Hematopoietic multipotent progenitor cell treated with erythropoietin and hydrocortisone succinate and interleukin-3 and kit ligand, for 17 days (in vitro differentiated cells): ENCODE results near the gene DND1.
A peak's percentile ranks its signal among the peaks of the same experiment; 100 is the strongest.
"Not testable (repeated sequence)": the region's sequence is repeated elsewhere in the genome, so short reads cannot be mapped to it uniquely, and the experiment has no call there.

Source experiments
- DNase-seq: peaks from one replicate; pipeline ENCODE4 v3.0.0-alpha.2; 2015; ENCODE audit warnings: low spot score

Gene DND1

GRCh38 chr5:140672455-140673186, 755 bp downstream of the DND1 start:
- DNase-seq: no peak

DNA sequence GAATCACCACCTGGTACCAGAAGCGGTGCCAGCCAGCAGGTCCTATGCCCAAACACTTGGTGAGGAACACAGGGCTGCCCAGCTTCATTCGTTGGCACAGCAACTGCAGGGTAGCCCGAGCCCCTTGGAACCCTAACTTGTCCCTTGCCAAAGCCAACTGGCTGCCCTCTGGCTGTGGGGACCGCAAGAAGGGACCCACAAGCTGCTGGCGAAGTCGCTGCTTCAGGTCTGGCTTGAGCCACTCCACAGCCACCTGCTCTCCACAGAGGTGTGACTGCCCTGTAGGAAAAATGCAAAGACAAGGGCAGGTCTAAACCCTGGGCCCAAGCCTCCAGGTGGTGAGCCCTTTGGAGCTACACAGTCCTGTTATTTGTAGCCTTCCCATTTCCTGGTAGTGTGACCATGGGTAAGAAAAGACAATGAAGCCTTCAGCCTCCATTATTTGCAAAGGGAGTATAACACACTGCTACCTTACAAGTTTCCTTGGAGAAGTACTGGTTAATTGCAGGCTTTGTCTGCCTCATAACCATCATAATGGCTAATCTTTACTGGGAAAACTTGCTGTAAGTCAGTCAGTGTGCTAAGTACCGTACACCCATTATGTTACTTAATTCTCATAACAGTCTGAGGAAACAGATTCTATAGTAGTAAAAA, 1.8 kb downstream of the DND1 start:
- no peak for DNase-seq

DNA sequence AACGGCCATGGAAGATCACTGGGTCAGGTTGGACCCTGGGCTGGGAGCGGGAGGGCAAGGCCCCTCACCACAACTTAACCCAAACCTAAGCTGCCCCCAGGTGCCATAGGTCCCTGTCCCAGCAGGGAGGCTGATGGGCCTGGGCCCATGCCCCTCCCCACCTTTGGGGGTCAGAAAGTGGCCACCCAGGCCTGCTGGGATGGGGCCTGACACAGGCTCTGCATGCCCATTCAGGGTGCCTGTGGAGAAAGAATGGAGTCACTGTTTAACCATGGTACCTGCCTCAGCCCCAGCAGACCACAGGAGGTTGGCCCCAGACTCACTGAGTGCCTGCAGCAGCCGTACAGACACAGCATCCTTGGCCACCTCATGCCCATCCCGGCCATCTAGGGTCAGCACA, 2.3 kb downstream of the DND1 start:
- DNase-seq: not testable (repeated sequence)

DNA sequence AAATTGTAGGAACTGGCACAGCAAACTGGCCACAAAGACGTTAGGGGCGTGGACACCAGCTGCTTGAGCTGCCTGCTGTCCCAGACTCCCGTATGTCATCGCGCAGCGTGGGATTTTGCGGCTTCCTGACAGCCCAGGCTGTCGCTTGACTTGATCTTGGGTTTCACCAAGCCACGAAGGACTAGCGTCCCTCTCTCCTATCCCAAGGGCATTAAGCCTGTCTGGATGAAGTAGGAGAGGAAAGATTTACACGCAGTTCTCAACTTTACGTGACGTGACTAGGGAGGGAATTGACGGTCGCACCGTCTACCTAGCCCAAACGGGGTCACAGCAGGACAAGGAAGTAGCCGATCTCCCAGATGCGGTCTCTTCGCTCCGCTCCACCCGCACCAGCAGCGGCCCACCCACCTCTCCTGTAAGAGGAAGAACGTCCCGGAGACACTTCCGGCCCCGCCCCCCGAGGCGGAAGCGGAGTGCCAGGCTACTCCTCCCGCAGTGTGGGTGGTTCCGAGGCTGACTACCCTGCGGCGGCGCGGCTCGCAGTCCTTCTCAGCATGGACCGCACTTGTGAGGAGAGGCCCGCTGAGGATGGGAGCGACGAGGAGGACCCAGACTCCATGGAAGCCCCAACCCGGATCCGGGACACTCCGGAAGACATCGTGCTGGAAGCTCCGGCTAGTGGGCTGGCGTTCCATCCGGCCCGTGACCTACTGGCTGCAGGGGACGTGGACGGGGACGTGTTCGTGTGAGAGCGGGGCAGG, 8.8 kb downstream of the DND1 start, which contains the start of gene WDR55:
Gene WDR55, plus strand, starts transcription at position 546 of the 761 bp plus-strand sequence. Its CDS starts 9 bp downstream, at position 555.
- DNase-seq: peak; percentile 94

DNA sequence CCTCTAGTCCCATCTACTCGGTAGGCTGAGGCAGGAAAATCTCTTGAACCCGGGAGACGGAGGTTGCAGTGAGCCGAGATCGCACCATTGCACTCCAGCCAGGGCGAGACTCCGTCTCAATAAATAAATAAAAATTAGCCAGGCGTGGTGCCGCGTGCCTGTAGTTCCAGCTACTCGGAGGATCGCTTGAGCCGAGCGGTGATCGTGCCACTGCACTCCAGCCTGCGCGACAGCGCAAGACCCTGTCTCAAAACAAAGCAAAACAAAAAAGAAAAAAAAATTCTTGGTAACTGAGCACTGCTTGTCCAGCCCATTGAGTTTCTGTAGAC, 9.4 kb downstream of the DND1 start:
- no peak for DNase-seq

- not testable (repeated sequence) for DNase-seq
Observed at GRCh38 chr5:140660371-140660770, 13.0 kb downstream of the DND1 start.

- no peak for DNase-seq
Observed at GRCh38 chr5:140658870-140659269, 14.5 kb downstream of the DND1 start.

DNA sequence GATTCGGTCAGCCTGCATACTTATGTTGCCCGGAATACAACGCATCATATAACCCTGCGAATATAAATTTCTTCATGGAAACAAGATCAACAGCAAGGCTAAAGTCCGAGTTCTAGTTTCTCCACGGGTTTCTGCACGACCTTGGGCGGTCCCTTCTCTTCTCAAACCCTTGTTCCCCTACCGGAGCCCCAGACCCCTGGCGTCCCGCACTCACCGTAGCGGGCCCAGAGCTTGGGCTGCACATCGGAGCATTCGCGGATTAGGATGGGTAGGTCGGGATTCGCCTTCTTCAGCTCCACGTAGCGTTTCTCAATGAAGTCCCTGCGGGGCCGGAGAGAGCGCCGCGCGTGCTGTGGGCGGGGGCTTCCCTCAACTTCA, 26.3 kb downstream of the DND1 start:
- no peak for DNase-seq

- DNase-seq: no peak
Observed at GRCh38 chr5:140642718-140643117, 30.7 kb downstream of the DND1 start.

GRCh38 chr5:140641716-140642115, 31.7 kb downstream of the DND1 start:
- no peak for DNase-seq

GRCh38 chr5:140639148-140639981, 34.0 kb downstream of the DND1 start, which contains the start of gene TMCO6:
Gene TMCO6 (plus strand): TSS chr5:140639451. CDS start chr5:140639528, 77 bp downstream.
- DNase-seq: peak; percentile 97

GRCh38 chr5:140638898-140639147, 34.6 kb downstream of the DND1 start:
- DNase-seq: not testable (repeated sequence)

DNA sequence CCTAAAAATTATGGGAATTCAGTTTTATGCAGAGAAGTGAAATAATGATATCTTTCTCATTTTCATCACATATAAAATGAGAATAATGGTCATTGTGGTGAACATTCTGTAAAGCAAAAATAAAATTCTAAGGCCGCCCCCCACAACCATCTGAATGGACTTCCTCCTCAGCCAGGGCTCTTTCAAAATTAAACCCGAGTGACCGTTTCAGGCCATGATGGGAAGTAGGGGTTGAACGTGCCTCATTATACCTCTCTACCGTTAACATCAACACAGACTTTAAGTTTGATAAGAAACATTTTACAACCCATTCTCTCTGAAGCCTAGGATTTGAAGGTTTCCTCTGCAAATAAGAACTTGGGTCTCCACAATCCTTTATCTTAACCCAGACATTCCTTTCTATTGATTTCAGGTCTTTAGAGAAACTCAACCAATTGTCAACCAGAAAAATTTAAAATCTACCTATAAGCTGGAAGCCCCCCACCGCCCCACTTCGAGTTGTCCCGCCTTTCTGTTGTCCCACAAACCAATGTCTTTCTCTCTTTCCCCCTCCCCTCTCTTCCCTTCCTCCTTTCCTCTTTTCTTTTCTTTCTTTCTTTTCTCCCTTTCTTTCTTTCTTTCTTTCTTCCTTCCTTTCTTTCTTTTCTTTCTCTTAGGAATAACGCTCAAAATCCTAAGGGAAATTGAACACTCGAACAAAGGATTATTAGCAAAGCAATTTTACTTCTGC, 35.8 kb downstream of the DND1 start:
- DNase-seq: no peak

DNA sequence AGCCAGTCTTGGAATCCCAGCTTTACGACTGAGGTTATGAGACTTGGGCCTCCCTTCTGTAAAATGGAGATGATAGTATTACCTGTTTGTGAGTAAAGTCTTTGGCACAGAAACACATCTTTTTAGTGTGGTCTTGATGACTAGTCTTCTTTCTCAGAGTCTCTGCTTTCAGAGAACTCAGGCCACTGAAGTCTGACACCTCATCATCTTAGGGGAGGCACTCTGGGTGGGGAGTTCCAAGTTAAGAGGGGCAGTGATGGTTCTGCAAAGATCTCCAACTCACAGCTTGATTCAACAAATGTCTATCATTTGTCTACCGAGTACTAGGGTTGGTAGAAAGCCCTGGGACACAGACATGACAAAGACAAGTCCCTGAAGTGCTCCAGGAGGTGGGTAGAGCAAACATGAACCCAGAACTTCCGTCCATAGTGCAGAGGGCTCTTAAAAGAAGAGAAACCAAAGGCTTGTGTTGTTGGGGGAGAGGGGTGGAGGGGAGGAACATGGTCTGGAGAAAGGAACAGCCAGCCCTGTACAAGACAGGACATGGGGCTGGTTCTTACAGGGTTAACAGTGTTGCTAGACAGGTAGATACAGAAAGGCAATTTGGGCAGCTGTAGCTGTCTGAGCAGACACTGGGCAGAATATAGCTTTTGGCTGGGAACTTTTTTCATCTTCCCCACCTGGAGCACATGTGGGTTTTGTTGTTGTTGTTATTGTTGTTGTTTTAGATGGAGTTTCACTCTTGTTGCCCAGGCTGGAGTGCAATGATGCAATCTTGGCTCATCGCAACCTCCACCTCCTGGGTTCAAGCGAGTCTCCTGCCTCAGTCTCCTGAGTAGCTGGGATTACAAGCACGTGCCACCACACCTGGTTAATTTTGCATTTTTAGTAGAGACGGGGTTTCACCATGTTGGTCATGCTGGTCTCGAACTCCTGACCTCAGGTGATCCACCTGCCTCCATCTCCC, 37.8 kb downstream of the DND1 start:
- no peak for DNase-seq

DNA sequence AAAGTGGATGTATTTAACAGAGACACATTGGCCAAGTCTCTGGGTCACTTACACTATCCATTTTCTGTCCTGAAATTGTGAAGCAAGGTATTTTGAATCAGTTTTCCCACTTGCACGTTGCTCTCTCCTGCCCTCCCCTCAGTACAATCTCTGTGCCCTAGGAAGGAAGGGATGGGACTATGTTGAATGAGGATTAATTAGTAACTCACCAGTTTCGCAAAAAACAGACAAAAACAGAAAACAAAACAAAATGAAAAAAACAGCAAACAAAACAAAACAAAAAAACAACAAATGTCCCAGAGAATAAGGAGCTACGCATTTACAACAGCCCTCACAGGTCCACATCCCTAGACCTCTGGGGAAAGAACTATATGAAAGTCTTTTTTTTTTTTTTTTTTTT, 39.3 kb downstream of the DND1 start:
- no peak for DNase-seq

- DNase-seq: no peak
Observed at GRCh38 chr5:140633501-140633900, 39.9 kb downstream of the DND1 start.

- no peak for DNase-seq
Observed at GRCh38 chr5:140633021-140633471, 40.3 kb downstream of the DND1 start, which contains the start of gene CD14. Gene CD14 (minus strand): TSS chr5:140633175. CDS start chr5:140633071, 104 bp downstream.

DNA sequence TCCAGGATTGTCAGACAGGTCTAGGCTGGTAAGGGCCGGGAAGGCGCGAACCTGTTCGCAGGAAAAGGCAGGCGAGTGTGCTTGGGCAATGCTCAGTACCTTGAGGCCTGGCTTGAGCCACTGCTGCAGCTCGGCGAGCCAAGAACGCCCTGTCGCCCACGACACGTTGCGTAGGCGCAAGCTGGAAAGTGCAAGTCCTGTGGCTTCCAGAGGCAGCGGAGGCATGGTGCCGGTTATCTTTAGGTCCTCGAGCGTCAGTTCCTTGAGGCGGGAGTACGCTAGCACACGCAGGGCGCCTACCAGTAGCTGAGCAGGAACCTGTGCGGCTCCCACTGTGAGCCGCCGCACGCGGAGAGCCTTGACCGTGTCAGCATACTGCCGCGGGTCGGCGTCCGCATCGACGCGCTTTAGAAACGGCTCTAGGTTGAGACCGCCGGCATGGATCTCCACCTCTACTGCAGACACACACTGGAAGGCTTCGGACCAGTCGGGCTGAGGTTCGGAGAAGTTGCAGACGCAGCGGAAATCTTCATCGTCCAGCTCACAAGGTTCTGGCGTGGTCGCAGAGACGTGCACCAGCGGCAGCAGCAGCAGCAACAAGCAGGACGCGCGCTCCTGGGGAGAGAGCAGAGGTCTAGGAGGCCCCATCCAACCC, 40.9 kb downstream of the DND1 start:
- DNase-seq: no peak

- DNase-seq: no peak
Observed at GRCh38 chr5:140631831-140632365, 41.5 kb downstream of the DND1 start.
